ENCODE measurements around the gene BLCAP.

- no peak for TF ChIP-seq CTCF (IDR thresholded peaks at IDR 0.05)
- TF ChIP-seq POLR2A (IDR thresholded peaks at IDR 0.05) = no peak
Measured at GRCh38 chr20:37500311-37500710, 27.4 kb downstream of the BLCAP start.
